H1 (cell line): ENCODE data around the gene CCDC59. TPM values are rescaled to one million over a fixed set of nuclear protein-coding genes. Genes with fewer than 3 reads are reported as not detected.

ENCODE experiments used
- MAFK ChIP-seq: IDR thresholded peaks from 2 replicates; pipeline ENCODE4 v1.6.1; 2012; ENCODE audit warnings: low read depth, mild to moderate bottlenecking, improper control_type of control experiment, low read length
- NRF1 ChIP-seq: IDR thresholded peaks from 2 replicates; pipeline ENCODE4 v1.6.1; 2011; ENCODE audit warnings: mild to moderate bottlenecking, low read depth, low read length, improper control_type of control experiment
- RBBP5 ChIP-seq: IDR thresholded peaks from 2 replicates; pipeline ENCODE4 v1.7.1; 2012; ENCODE audit warnings: low read depth, mild to moderate bottlenecking, inconsistent platforms, low read length, moderate library complexity, borderline replicate concordance
- polyA plus RNA-seq, 7 experiments: library from polyadenylated mRNA; depleted of rRNA in 3 of 7; stranded (reverse) in 5 of 7; unstranded in 2 of 7; fragments of >200 nt in 5 of 7; fragments of 200-250 nt in 2 of 7; gene quantifications; 1 replicate in 5 of 7; 2 replicates in 1 of 7; 4 replicates in 1 of 7; pipeline versions ENCODE4 v1.2.1 to v1.2.3, GENCODE V29; 2011 to 2013; ENCODE audit warnings: missing spikeins in 2 of 7, mixed read lengths in 2 of 7
- total RNA-seq: library from RNA; stranded (reverse); fragmentation: NEBNext Ultra II Directional; extraction: Animal tissue kit (Norgen Biotek cat#: 25700); gene quantifications from 2 replicates; pipeline ENCODE4 v1.2.1, GENCODE V29; 2021

The CCDC59 gene
- total and polyA plus RNA-seq, 2 of the 8 experiments (the other 6 are each of a cell fraction or from before 2014, with no cell fraction given) = 11.6 to 54.0 TPM

GRCh38 chr12:82314406-82314892, 43.7 kb downstream of the CCDC59 start (continued):
- TF ChIP-seq MAFK = no peak
- TF ChIP-seq NRF1 = no peak
- peak; percentile 77; the same call in 1 of the 2 replicates for TF ChIP-seq RBBP5

Other genes starting within 250 kb of the CCDC59 start
- 8.3 and 10.8 TPM in 2 replicates for gene METTL25, start 142 bp upstream of the CCDC59 start, total RNA-seq
- 2.1 and 2.4 TPM in 2 replicates for gene METTL25, start 142 bp upstream of the CCDC59 start, polyA plus RNA-seq (2011; rRNA removed)